H9 (cell line): Measurements from ENCODE around the gene HEG1. TPM values are rescaled to one million over a fixed set of nuclear protein-coding genes. Genes with fewer than 3 reads are reported as not detected.

Experiments
- DNase-seq: peaks from one replicate; pipeline ENCODE4 v3.0.0-alpha.2; 2017
- H2AFZ ChIP-seq: one replicate; pipeline ENCODE4 v1.6.1; 2013; ENCODE audit warnings: mild to moderate bottlenecking, low read length, control low read depth, moderate library complexity
- H2AK5ac ChIP-seq: 2 replicates; pipeline ENCODE4 v1.6.1; 2013; ENCODE audit warnings: low read length, control low read depth, mixed read lengths; ENCODE audit not compliant: insufficient read length
- H2BK120ac ChIP-seq: one replicate; pipeline ENCODE4 v1.6.1; 2013; ENCODE audit warnings: low read depth, mild to moderate bottlenecking, low read length, control low read depth, inconsistent platforms; ENCODE audit not compliant: poor library complexity, severe bottlenecking
- H2BK12ac ChIP-seq: 2 replicates; pipeline ENCODE4 v1.6.1; 2013; ENCODE audit warnings: low read length, control low read depth, mixed read lengths, low read depth; ENCODE audit not compliant: insufficient read length
- H2BK15ac ChIP-seq: 2 replicates; pipeline ENCODE4 v1.6.1; 2013; ENCODE audit warnings: low read depth, low read length, control low read depth
- H2BK20ac ChIP-seq: one replicate; pipeline ENCODE4 v1.6.1; 2013; ENCODE audit warnings: low read depth, mild to moderate bottlenecking, low read length, control low read depth, inconsistent platforms; ENCODE audit not compliant: poor library complexity, severe bottlenecking
- H2BK5ac ChIP-seq: 2 replicates; pipeline ENCODE4 v1.6.1; 2013; ENCODE audit warnings: low read length, control low read depth, mixed read lengths; ENCODE audit not compliant: insufficient read length
- H3K14ac ChIP-seq: 2 replicates; pipeline ENCODE4 v1.6.1; 2013; ENCODE audit warnings: low read length, control low read depth; ENCODE audit not compliant: insufficient read depth
- H3K18ac ChIP-seq: 2 replicates; pipeline ENCODE4 v1.6.1; 2013; ENCODE audit warnings: low read depth, mild to moderate bottlenecking, mixed read lengths, low read length, control low read depth; ENCODE audit not compliant: insufficient read length
- H3K23ac ChIP-seq: 2 replicates; pipeline ENCODE4 v1.6.1; 2013; ENCODE audit warnings: low read length, control low read depth, mixed read lengths, low read depth; ENCODE audit not compliant: insufficient read length
- H3K23me2 ChIP-seq: 2 replicates; pipeline ENCODE4 v1.6.1; 2013; ENCODE audit warnings: low read depth, mild to moderate bottlenecking, mixed read lengths, low read length, control low read depth; ENCODE audit not compliant: insufficient read length, poor library complexity, severe bottlenecking
- H3K27ac ChIP-seq: 2 replicates; pipeline ENCODE4 v1.5.1; 2013; ENCODE audit warnings: low read length, control low read depth, mixed read lengths, low read depth; ENCODE audit not compliant: insufficient read length
- H3K27me3 ChIP-seq: 2 replicates; pipeline ENCODE4 v1.6.1; 2013; ENCODE audit warnings: low read length, control low read depth, inconsistent platforms; ENCODE audit not compliant: insufficient read depth
- H3K4ac ChIP-seq: 2 replicates; pipeline ENCODE4 v1.6.1; 2013; ENCODE audit warnings: low read depth, mild to moderate bottlenecking, control low read depth, inconsistent platforms, low read length, moderate library complexity
- H3K4me1 ChIP-seq: 2 replicates; pipeline ENCODE4 v1.6.1; 2013; ENCODE audit warnings: low read length, control low read depth, inconsistent platforms; ENCODE audit not compliant: insufficient read depth
- H3K4me2 ChIP-seq: 2 replicates; pipeline ENCODE4 v1.6.1; 2013; ENCODE audit warnings: low read length, control low read depth, mixed read lengths; ENCODE audit not compliant: insufficient read length, insufficient read depth
- H3K56ac ChIP-seq: 2 replicates; pipeline ENCODE4 v1.6.1; 2013; ENCODE audit warnings: low read depth, mild to moderate bottlenecking, mixed read lengths, low read length, control low read depth; ENCODE audit not compliant: insufficient read length
- H3K79me1 ChIP-seq: 2 replicates; pipeline ENCODE4 v1.6.1; 2013; ENCODE audit warnings: low read depth, mild to moderate bottlenecking, moderate library complexity, low read length, control low read depth, inconsistent platforms; ENCODE audit not compliant: insufficient read depth, poor library complexity, severe bottlenecking
- H3K79me2 ChIP-seq: 2 replicates; pipeline ENCODE4 v1.6.1; 2013; ENCODE audit warnings: low read length, control low read depth, inconsistent platforms; ENCODE audit not compliant: insufficient read depth
- H3K9ac ChIP-seq: 2 replicates; pipeline ENCODE4 v1.6.1; 2013; ENCODE audit warnings: low read length, control low read depth, mixed read lengths; ENCODE audit not compliant: insufficient read length; ENCODE audit errors: extremely low read depth
- H3K9me3 ChIP-seq: one replicate; pipeline ENCODE4 v1.6.1; 2013; ENCODE audit warnings: low read depth, low read length, inconsistent platforms; ENCODE audit not compliant: control insufficient read depth
- H3T11ph ChIP-seq: one replicate; pipeline ENCODE4 v1.6.1; 2013; ENCODE audit warnings: mild to moderate bottlenecking, low read length, control low read depth, inconsistent platforms
- H4K20me1 ChIP-seq: one replicate; pipeline ENCODE4 v1.6.1; 2013; ENCODE audit not compliant: control insufficient read depth, insufficient read length, insufficient read depth
- H4K5ac ChIP-seq: 2 replicates; pipeline ENCODE4 v1.6.1; 2013; ENCODE audit warnings: low read depth, mild to moderate bottlenecking, mixed read lengths, low read length, control low read depth; ENCODE audit not compliant: insufficient read length
- H4K8ac ChIP-seq: replicated peaks from 2 replicates; pipeline ENCODE4 v1.6.1; 2013; ENCODE audit warnings: low read length, control low read depth, mixed read lengths, low read depth; ENCODE audit not compliant: insufficient read length
- H4K91ac ChIP-seq: 2 replicates; pipeline ENCODE4 v1.6.1; 2013; ENCODE audit warnings: low read depth, mild to moderate bottlenecking, moderate library complexity, mixed read lengths, low read length, control low read depth; ENCODE audit not compliant: insufficient read length
- H3K27ac Mint-ChIP-seq, 3 experiments: 2 replicates in 2 of 3; 3 replicates in 1 of 3; pipeline ENCODE4 v1.8.0; 2020 to 2021; ENCODE audit warnings: mixed read lengths in 3 of 3, mild to moderate bottlenecking in 1 of 3, moderate library complexity in 1 of 3
- H3K27me3 Mint-ChIP-seq: 2 replicates; pipeline ENCODE4 v1.8.0; 2021; ENCODE audit warnings: low read depth, mild to moderate bottlenecking, moderate library complexity, mixed read lengths
- H3K36me3 Mint-ChIP-seq, 3 experiments: 2 replicates in 2 of 3; 3 replicates in 1 of 3; pipeline ENCODE4 v1.8.0; 2020 to 2021; ENCODE audit warnings: low read depth in 3 of 3, mixed read lengths in 3 of 3; ENCODE audit not compliant: insufficient read depth in 1 of 3
- H3K4me1 Mint-ChIP-seq, 2 experiments: 2 replicates each; pipeline ENCODE4 v1.8.0; 2020; ENCODE audit warnings: mixed read lengths in 2 of 2
- H3K4me3 Mint-ChIP-seq, 2 experiments: 2 replicates in 1 of 2; 3 replicates in 1 of 2; pipeline ENCODE4 v1.8.0; 2020 to 2021; ENCODE audit warnings: mild to moderate bottlenecking in 2 of 2, mixed read lengths in 2 of 2, moderate library complexity in 1 of 2
- H3K9me3 Mint-ChIP-seq, 2 experiments: 2 replicates in 1 of 2; 3 replicates in 1 of 2; pipeline ENCODE4 v1.8.0; 2020; ENCODE audit warnings: mild to moderate bottlenecking in 2 of 2, mixed read lengths in 2 of 2, moderate library complexity in 1 of 2
- WGBS: extraction: QIAGEN DNeasy Blood & Tissue Kit; methylation state at CpG from one replicate; pipeline ENCODE4 v1.1.7; 2013; ENCODE audit warnings: missing lambda C conversion rate, low lambda C conversion rate, mixed read lengths; ENCODE audit not compliant: insufficient read length; ENCODE audit errors: extremely low coverage; 5-methylcytosine and 5-hydroxymethylcytosine counted together
- total RNA-seq: library from RNA; stranded (reverse); gene quantifications from 2 replicates; pipeline ENCODE4 v1.2.1, GENCODE V29; 2021
- TF ChIP-seq, protein P1 (sequence below): fragments of 200-600 bp; sonication (generic); conservative IDR thresholded peaks from 3 replicates; pipeline ENCODE4 v1.8.0; 2021; ENCODE audit warnings: antibody characterized with exemption, mild to moderate bottlenecking

Gene HEG1
- total RNA-seq, 1 experiment from 2014 or later = 10.3 TPM

DNA sequence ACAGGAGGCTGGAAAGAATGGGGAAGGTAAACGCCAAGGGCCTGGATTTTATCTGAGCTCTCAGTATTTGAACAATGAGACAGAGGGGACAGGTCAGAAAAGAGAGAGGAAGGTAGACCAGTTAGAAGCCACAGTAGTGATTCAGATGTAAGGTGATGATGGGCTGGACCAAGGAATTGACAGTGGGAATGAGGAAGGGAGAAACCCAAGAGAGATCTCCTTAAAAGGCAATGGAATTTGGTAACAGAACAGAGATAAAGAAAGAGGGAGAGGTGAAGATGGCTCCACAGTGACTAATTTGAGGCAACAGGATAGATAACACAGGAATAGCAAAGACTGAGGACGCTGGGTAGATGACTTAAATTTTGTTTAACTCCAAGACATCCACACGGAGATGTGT, 11.4 kb upstream of the HEG1 start:
- peaks cover 8% of the 10 kb centered on the region for H3K27me3 Mint-ChIP-seq

More for the DNA sequence above, 11.4 kb upstream of the HEG1 start:
- Histone ChIP-seq H2BK12ac (no peak overlapping the region), H4K5ac (no peak overlapping the region), H4K20me1 (no peaks in the 10 kb centered on the region), H3K4ac (no peak overlapping the region; the same call in 1 of the 2 replicates), H3K27me3 (no peaks in the 10 kb centered on the region), H3K4me2 (no peak overlapping the region), H3K27ac (no peak overlapping the region), H3K14ac (peak overlapping the region; percentile 89; the same call in 1 of the 2 replicates), H3K79me2 (no peaks in the 10 kb centered on the region), H2BK15ac (no peak overlapping the region), H4K91ac (no peak overlapping the region), H3K9me3 (no peaks in the 10 kb centered on the region), H4K8ac (no peak overlapping the region), H3K23me2 (no peaks in the 10 kb centered on the region), H2AFZ (peak overlapping the region; percentile 35), H2BK20ac (no peak overlapping the region), H2BK5ac (no peak overlapping the region), H3K56ac (no peak overlapping the region), H3T11ph (no peak overlapping the region), H2BK120ac (no peak overlapping the region), H3K18ac (peak overlapping the region; percentile 79), H3K79me1 (no peaks in the 10 kb centered on the region), H3K9ac (no peak overlapping the region), H3K4me1 (no peaks in the 10 kb centered on the region; the same call in 1 of the 2 replicates), H3K23ac (no peak overlapping the region), H2AK5ac (no peak overlapping the region)
- no peak overlapping the region for H3K27ac Mint-ChIP-seq
- WGBS = no CpG with 5 or more reads among the region's 3 CpGs
- TF ChIP-seq, protein P1, sequence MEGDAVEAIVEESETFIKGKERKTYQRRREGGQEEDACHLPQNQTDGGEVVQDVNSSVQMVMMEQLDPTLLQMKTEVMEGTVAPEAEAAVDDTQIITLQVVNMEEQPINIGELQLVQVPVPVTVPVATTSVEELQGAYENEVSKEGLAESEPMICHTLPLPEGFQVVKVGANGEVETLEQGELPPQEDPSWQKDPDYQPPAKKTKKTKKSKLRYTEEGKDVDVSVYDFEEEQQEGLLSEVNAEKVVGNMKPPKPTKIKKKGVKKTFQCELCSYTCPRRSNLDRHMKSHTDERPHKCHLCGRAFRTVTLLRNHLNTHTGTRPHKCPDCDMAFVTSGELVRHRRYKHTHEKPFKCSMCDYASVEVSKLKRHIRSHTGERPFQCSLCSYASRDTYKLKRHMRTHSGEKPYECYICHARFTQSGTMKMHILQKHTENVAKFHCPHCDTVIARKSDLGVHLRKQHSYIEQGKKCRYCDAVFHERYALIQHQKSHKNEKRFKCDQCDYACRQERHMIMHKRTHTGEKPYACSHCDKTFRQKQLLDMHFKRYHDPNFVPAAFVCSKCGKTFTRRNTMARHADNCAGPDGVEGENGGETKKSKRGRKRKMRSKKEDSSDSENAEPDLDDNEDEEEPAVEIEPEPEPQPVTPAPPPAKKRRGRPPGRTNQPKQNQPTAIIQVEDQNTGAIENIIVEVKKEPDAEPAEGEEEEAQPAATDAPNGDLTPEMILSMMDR = no peak
- peaks cover 17 to 20% of the 10 kb centered on the region in 2 experiments for H3K4me1 Mint-ChIP-seq
- H3K9me3 Mint-ChIP-seq = peaks cover 3 to 5% of the 10 kb centered on the region in 2 experiments; a peak in 2 of 5 replicates
- peaks cover 0 to 7% (median 0%) of the 10 kb centered on the region in 3 experiments; a peak in 1 of 7 replicates for H3K36me3 Mint-ChIP-seq
- H3K4me3 Mint-ChIP-seq = no peak overlapping the region
- DNase-seq = peak; percentile 15
